GM19035 (cell line): ENCODE results near the gene ACOT7.
"Not testable (repeated sequence)": the region's sequence is repeated elsewhere in the genome, so short reads cannot be mapped to it uniquely, and the experiment has no call there.

ENCODE experiments used
- ATAC-seq: cut with Tn5 transposase; IDR thresholded peaks from one replicate; pipeline ENCODE4 v1.9.1; 2021; ENCODE audit not compliant: unreplicated experiment

Gene ACOT7

GRCh38 chr1:6393400-6394187, at the start of gene ACOT7:
ACOT7 (minus strand) TSS chr1:6393767; CDS start chr1:6393399, 368 bp downstream.
- peak; percentile 84 for ATAC-seq

GRCh38 chr1:6441586-6441985, 48.0 kb upstream of the ACOT7 start:
- ATAC-seq, result no peak

- no peak for ATAC-seq
Measured at GRCh38 chr1:6440198-6441126, 46.9 kb upstream of the ACOT7 start.

- no peak for ATAC-seq
Measured at GRCh38 chr1:6438047-6438525, 44.5 kb upstream of the ACOT7 start.

GRCh38 chr1:6437012-6437700, 43.6 kb upstream of the ACOT7 start:
- ATAC-seq, result not testable (repeated sequence)

- ATAC-seq, result not testable (repeated sequence)
Measured at GRCh38 chr1:6436277-6436676, 42.7 kb upstream of the ACOT7 start.

- no peak for ATAC-seq
Measured at GRCh38 chr1:6435547-6435946, 42.0 kb upstream of the ACOT7 start.

GRCh38 chr1:6435129-6435528, 41.6 kb upstream of the ACOT7 start:
- no peak for ATAC-seq

GRCh38 chr1:6434186-6434585, 40.6 kb upstream of the ACOT7 start:
- no peak for ATAC-seq

GRCh38 chr1:6431645-6432579, 38.3 kb upstream of the ACOT7 start:
- ATAC-seq, result not testable (repeated sequence)

GRCh38 chr1:6429660-6430411, 36.3 kb upstream of the ACOT7 start:
- ATAC-seq, result not testable (repeated sequence)

- not testable (repeated sequence) for ATAC-seq
Measured at GRCh38 chr1:6428453-6428852, 34.9 kb upstream of the ACOT7 start.

- ATAC-seq, result no peak
Measured at GRCh38 chr1:6427441-6428390, 34.1 kb upstream of the ACOT7 start.

- ATAC-seq, result no peak
Measured at GRCh38 chr1:6426972-6427350, 33.4 kb upstream of the ACOT7 start.

- ATAC-seq, result no peak
Measured at GRCh38 chr1:6426277-6426971, 32.9 kb upstream of the ACOT7 start.

GRCh38 chr1:6425658-6426057, 32.1 kb upstream of the ACOT7 start:
- ATAC-seq, result no peak
